Neuronal stem cell (in vitro differentiated cells): Measurements from ENCODE around the gene KRTAP20-1.

Experiments
- DNase-seq: peaks from one replicate; pipeline ENCODE4 v3.0.0-alpha.2; 2013; ENCODE audit warnings: low spot score
- H2AFZ ChIP-seq: one replicate; pipeline ENCODE4 v1.6.1; 2013; ENCODE audit warnings: mild to moderate bottlenecking, low read length, inconsistent platforms
- H2AK5ac ChIP-seq: 2 replicates; pipeline ENCODE4 v1.6.1; 2013; ENCODE audit warnings: low read depth, mild to moderate bottlenecking, inconsistent platforms, low read length, moderate library complexity, mixed read lengths
- H2BK120ac ChIP-seq: 2 replicates; pipeline ENCODE4 v1.6.1; 2013; ENCODE audit warnings: low read depth, mild to moderate bottlenecking, inconsistent platforms, low read length, moderate library complexity, mixed read lengths
- H2BK12ac ChIP-seq: one replicate; pipeline ENCODE4 v1.6.1; 2013; ENCODE audit warnings: low read length, inconsistent platforms
- H2BK15ac ChIP-seq: 2 replicates; pipeline ENCODE4 v1.6.1; 2013; ENCODE audit warnings: mild to moderate bottlenecking, low read length, inconsistent platforms, mixed read lengths
- H2BK5ac ChIP-seq: one replicate; pipeline ENCODE4 v1.6.1; 2013; ENCODE audit warnings: inconsistent platforms, mild to moderate bottlenecking, low read length, moderate library complexity
- H3K14ac ChIP-seq: one replicate; pipeline ENCODE4 v1.6.1; 2013; ENCODE audit warnings: low read length, inconsistent platforms
- H3K18ac ChIP-seq: 2 replicates; pipeline ENCODE4 v1.6.1; 2013; ENCODE audit warnings: low read length, inconsistent platforms
- H3K23ac ChIP-seq: 2 replicates; pipeline ENCODE4 v1.6.1; 2013; ENCODE audit warnings: low read depth, mild to moderate bottlenecking, mixed read lengths, low read length, inconsistent platforms; ENCODE audit not compliant: poor library complexity
- H3K27ac ChIP-seq: replicated peaks from 3 replicates; pipeline ENCODE4 v1.5.1; 2013; ENCODE audit warnings: low read length, inconsistent platforms
- H3K27me3 ChIP-seq, 3 experiments: 2 replicates each; pipeline ENCODE4 v1.6.1; 2013; ENCODE audit warnings: low read length in 3 of 3, mild to moderate bottlenecking in 2 of 3, inconsistent platforms in 1 of 3, low read depth in 1 of 3, mixed read lengths in 1 of 3, moderate library complexity in 1 of 3; ENCODE audit not compliant: control insufficient read depth in 3 of 3, insufficient read depth in 3 of 3
- H3K36me3 ChIP-seq, 2 donors: replicated peaks in 1 of 2; 2 replicates each; pipeline ENCODE4 v1.6.1; 2013; ENCODE audit warnings: low read length in 2 of 2; ENCODE audit not compliant: control insufficient read depth in 2 of 2, insufficient read depth in 2 of 2
- H3K4ac ChIP-seq: 2 replicates; pipeline ENCODE4 v1.6.1; 2013; ENCODE audit warnings: inconsistent platforms, mild to moderate bottlenecking, low read length, moderate library complexity
- H3K4me1 ChIP-seq, 2 donors: 1 replicate in 1 of 2; 2 replicates in 1 of 2; pipeline ENCODE4 v1.6.1; 2013; ENCODE audit warnings: low read length in 2 of 2, low read depth in 1 of 2; ENCODE audit not compliant: control insufficient read depth in 2 of 2, insufficient read depth in 1 of 2
- H3K4me2 ChIP-seq: one replicate; pipeline ENCODE4 v1.6.1; 2013; ENCODE audit warnings: mild to moderate bottlenecking, low read length, inconsistent platforms; ENCODE audit not compliant: insufficient read depth, poor library complexity, severe bottlenecking
- H3K4me3 ChIP-seq, 2 donors: 2 replicates each; pipeline ENCODE4 v1.5.1; 2013; ENCODE audit warnings: low read length in 2 of 2, mild to moderate bottlenecking in 2 of 2, inconsistent platforms in 1 of 2, moderate library complexity in 1 of 2
- H3K79me1 ChIP-seq: one replicate; pipeline ENCODE4 v1.6.1; 2013; ENCODE audit warnings: low read depth, mild to moderate bottlenecking, inconsistent platforms, low read length, moderate library complexity
- H3K9ac ChIP-seq: one replicate; pipeline ENCODE4 v1.6.1; 2013; ENCODE audit warnings: mild to moderate bottlenecking, low read depth, low read length, inconsistent platforms; ENCODE audit not compliant: poor library complexity
- H3K9me3 ChIP-seq, 2 donors: replicated peaks in 1 of 2; 2 replicates each; pipeline versions ENCODE3 to v1.6.1; 2013; ENCODE audit warnings: low read length in 2 of 2, mild to moderate bottlenecking in 2 of 2, inconsistent platforms in 1 of 2, low read depth in 1 of 2, mixed read lengths in 1 of 2, moderate library complexity in 1 of 2; ENCODE audit not compliant: control insufficient read depth in 2 of 2, insufficient read depth in 1 of 2
- H4K8ac ChIP-seq: one replicate; pipeline ENCODE4 v1.6.1; 2013; ENCODE audit warnings: low read depth, mild to moderate bottlenecking, inconsistent platforms, low read length, moderate library complexity
- H4K91ac ChIP-seq: one replicate; pipeline ENCODE4 v1.6.1; 2013; ENCODE audit warnings: low read length, low read depth, mild to moderate bottlenecking, inconsistent platforms; ENCODE audit not compliant: poor library complexity
- WGBS, 2 donors: extraction: QIAGEN DNeasy Blood & Tissue Kit; methylation state at CpG; one replicate each; pipeline ENCODE4 v1.1.7; 2013; ENCODE audit warnings: missing lambda C conversion rate in 2 of 2, mixed read lengths in 1 of 2; ENCODE audit not compliant: insufficient read length in 2 of 2, insufficient replicate concordance in 1 of 2; ENCODE audit errors: extremely low coverage in 2 of 2; 5-methylcytosine and 5-hydroxymethylcytosine counted together

The KRTAP20-1 gene

DNA sequence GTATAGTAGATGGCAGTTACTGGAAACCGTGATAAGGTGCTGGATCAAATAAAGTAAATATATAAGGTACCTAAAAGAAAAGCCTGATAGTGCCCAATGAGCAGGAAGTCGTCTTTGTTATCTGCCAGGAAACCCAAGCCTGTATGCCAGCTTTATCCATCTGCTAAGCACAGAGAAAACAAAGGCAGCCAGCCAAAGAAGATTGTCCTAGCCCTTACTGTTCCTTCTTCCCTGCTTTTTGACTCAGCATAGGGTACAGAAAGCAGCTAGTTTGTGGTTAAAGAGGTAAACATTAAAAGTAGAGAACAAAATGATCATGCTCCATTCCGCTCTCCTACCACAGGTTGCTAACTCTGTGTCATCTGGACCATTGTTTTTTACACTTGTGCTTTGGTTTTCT is 36.1 kb upstream of the KRTAP20-1 start:
- Histone ChIP-seq H2BK15ac (no peak overlapping the region), H3K23ac (no peak overlapping the region), H3K27me3 (no peaks in the 10 kb centered on the region), H4K8ac (no peak overlapping the region), H3K4ac (no peak overlapping the region), H3K9me3 (no peaks in the 10 kb centered on the region), H3K4me2 (no peak overlapping the region), H3K9ac (no peak overlapping the region), H2BK5ac (no peak overlapping the region), H3K36me3 (no peaks in the 10 kb centered on the region), H3K14ac (no peak overlapping the region), H3K27ac (peak overlapping the region; percentile 14), H3K4me3 (no peak overlapping the region), H3K79me1 (no peaks in the 10 kb centered on the region), H2AFZ (no peak overlapping the region), H4K91ac (no peak overlapping the region), H2AK5ac (no peak overlapping the region), H3K18ac (no peak overlapping the region), H2BK120ac (no peak overlapping the region), H2BK12ac (no peak overlapping the region), H3K4me1 (peaks cover 0 to 13% of the 10 kb centered on the region in 2 donors)
- WGBS, 2 donors = no CpG with 5 or more reads among the region's 3 CpGs
- DNase-seq = no peak

DNA sequence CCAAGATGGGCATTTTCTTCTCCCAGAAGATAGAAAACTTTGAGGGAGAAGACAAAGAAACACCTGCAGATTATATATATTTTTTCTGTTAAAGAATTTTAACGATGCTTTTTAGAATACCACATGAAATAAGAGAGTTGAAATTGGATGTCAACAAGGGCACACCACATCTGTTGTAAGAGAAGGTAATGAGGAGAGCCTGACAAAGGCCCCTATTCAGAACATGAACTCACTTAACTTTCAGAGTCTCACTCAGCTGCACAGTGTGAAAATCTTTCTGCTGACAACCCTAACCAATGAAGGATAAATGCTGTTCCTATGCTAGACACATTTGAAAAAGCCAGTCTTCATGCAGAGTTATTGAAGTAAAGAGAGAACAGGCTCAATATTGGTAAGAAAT is 33.4 kb upstream of the KRTAP20-1 start:
- no peak overlapping the region for H3K9ac ChIP-seq
- no peak overlapping the region for H3K23ac ChIP-seq
- no CpG with 5 or more reads among the region's 1 CpG for WGBS, 2 donors

DNA sequence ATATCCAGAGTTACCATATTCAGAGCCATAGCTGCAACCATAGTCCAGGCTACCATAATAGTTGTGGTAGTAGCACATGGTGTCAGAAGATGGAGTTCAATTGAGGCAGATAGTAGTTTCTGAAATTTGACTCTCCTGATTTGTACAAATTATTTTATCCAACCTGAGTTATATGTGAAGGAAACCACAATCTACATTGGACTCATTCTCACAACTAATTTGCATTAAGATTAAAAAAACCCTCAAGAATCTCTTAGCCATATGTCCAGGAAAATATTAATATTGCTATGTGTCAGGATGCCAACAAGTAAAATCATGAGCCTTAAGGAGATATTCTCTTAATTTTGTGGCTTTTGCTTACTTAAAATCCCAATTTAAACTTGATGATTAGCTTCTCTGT is 25.9 kb upstream of the KRTAP20-1 start, which contains the start of gene KRTAP22-2:
KRTAP22-2 (minus strand) TSS at position 101 of the 400 bp plus-strand sequence.
- H2AK5ac ChIP-seq = no peak within 1 kb of the TSS
- H3K4me1 ChIP-seq = no peaks in the 10 kb centered on the region
- H3K27ac ChIP-seq = no peak within 1 kb of the TSS
- DNase-seq = no peak
- no peak within 1 kb of the TSS for H3K4me2 ChIP-seq
- H2BK15ac ChIP-seq = no peak within 1 kb of the TSS
- H3K9ac ChIP-seq = no peak within 1 kb of the TSS
- H3K27me3 ChIP-seq = no peaks in the 10 kb centered on the region
- no peak within 1 kb of the TSS for H3K4ac ChIP-seq
- no peak within 1 kb of the TSS for H3K14ac ChIP-seq
- H3K23ac ChIP-seq = no peak within 1 kb of the TSS
- H3K36me3 ChIP-seq = no peaks in the 10 kb centered on the region
- H4K91ac ChIP-seq = no peak within 1 kb of the TSS
- no peak within 1 kb of the TSS for H2BK5ac ChIP-seq
- no peaks in the 10 kb centered on the region for H3K9me3 ChIP-seq
- H2BK120ac ChIP-seq = no peak within 1 kb of the TSS
- H2BK12ac ChIP-seq = no peak within 1 kb of the TSS
- H2AFZ ChIP-seq = no peak within 1 kb of the TSS
- no peak within 1 kb of the TSS for H4K8ac ChIP-seq
- H3K4me3 ChIP-seq = no peak within 1 kb of the TSS
- H3K79me1 ChIP-seq = no peaks in the 10 kb centered on the region
- H3K18ac ChIP-seq = no peak within 1 kb of the TSS

More for the DNA sequence above, 33.4 kb upstream of the KRTAP20-1 start:
- Histone ChIP-seq H3K4me2 (no peak overlapping the region), H2AFZ (no peak overlapping the region), H4K91ac (no peak overlapping the region), H2BK15ac (no peak overlapping the region), H3K18ac (no peak overlapping the region), H3K36me3 (no peaks in the 10 kb centered on the region), H2BK120ac (no peak overlapping the region), H3K9me3 (no peaks in the 10 kb centered on the region), H3K4me3 (no peak overlapping the region), H3K27ac (no peak overlapping the region), H2BK12ac (no peak overlapping the region), H3K14ac (no peak overlapping the region), H3K4ac (no peak overlapping the region), H3K4me1 (peaks cover 0 to 13% of the 10 kb centered on the region in 2 donors), H4K8ac (no peak overlapping the region), H2BK5ac (no peak overlapping the region), H3K27me3 (no peaks in the 10 kb centered on the region), H3K79me1 (no peaks in the 10 kb centered on the region), H2AK5ac (no peak overlapping the region)
- DNase-seq = peak; percentile 45

DNA sequence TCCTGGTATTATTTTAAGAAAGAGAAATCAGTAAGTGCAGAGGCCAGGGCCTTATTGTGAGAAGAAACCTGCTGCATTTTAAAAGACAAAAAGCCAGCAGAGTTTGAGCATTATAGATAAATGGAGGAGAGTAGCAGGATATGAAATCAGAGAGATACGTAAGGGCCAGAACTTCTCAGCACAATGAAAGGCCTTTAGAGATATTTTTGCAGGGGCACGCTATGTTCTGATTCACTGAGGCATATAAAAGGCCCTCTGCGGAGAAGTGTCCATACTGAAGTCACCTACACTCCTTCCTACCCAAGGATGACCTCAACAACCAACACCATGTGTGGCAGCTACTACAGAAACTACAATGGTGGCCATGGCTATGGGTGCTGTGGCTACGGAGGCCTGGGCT is 24.1 kb upstream of the KRTAP20-1 start, which contains the start of gene KRTAP6-3:
KRTAP6-3 (plus strand) TSS at position 301 of the 400 bp plus-strand sequence; CDS start at position 307, 6 bp downstream.
- Histone ChIP-seq H3K18ac (peak within 1 kb of the TSS; percentile 55), H2BK5ac (no peak within 1 kb of the TSS), H2BK12ac (peak within 1 kb of the TSS; percentile 8), H3K9ac (no peak within 1 kb of the TSS), H2AFZ (no peak within 1 kb of the TSS), H3K4ac (peak within 1 kb of the TSS; percentile 24), H3K4me2 (no peak within 1 kb of the TSS), H3K4me3 (no peak within 1 kb of the TSS), H3K9me3 (no peaks in the 10 kb centered on the region), H4K8ac (no peak within 1 kb of the TSS), H3K23ac (no peak within 1 kb of the TSS), H3K14ac (no peak within 1 kb of the TSS), H2BK15ac (peak within 1 kb of the TSS; percentile 33), H2BK120ac (no peak within 1 kb of the TSS), H3K79me1 (no peaks in the 10 kb centered on the region), H3K27me3 (no peaks in the 10 kb centered on the region), H4K91ac (no peak within 1 kb of the TSS), H2AK5ac (peak within 1 kb of the TSS; percentile 28), H3K4me1 (no peaks in the 10 kb centered on the region), H3K27ac (no peak within 1 kb of the TSS), H3K36me3 (no peaks in the 10 kb centered on the region)
- DNase-seq = no peak
- no CpG with 5 or more reads among the region's 4 CpGs for WGBS, 2 donors
